H1 (cell line): ENCODE measurements around the gene MAD2L1BP. TPM values are rescaled to one million over a fixed set of nuclear protein-coding genes. Genes with fewer than 3 reads are reported as not detected.

Source experiments
- CTCF ChIA-PET: fragments of 300-600 bp; sonication (Branson Sonifier 250); formaldehyde crosslinking; loops from one replicate; lab custom pipeline; 2021; ENCODE audit not compliant: partially characterized antibody; lab: Charles Lee
- POLR2A ChIA-PET: fragments of 300-600 bp; sonication (Branson Sonifier 250); formaldehyde crosslinking; loops from one replicate; lab custom pipeline; 2021; ENCODE audit warnings: inconsistent platforms; ENCODE audit not compliant: partially characterized antibody; lab: Charles Lee
- DNase-seq, 2 experiments: peaks; one replicate each; pipeline versions ENCODE4 v3.0.0 to v3.0.0-alpha.2; 2010 to 2022; ENCODE audit warnings: low spot score in 2 of 2, low read depth in 1 of 2, mixed read lengths in 1 of 2
- FAIRE-seq: peaks from 2 replicates; lab custom pipeline; 2011; peaks lifted over from hg19 to GRCh38; lab: Jason Lieb, UNC
- H2AFZ ChIP-seq: 2 replicates; pipeline ENCODE4 v1.8.1; 2012; ENCODE audit warnings: low read length, inconsistent platforms
- H2AK5ac ChIP-seq: 2 replicates; pipeline ENCODE4 v1.6.1; 2013; ENCODE audit warnings: low read depth, low read length
- H2BK120ac ChIP-seq: replicated peaks from 2 replicates; pipeline ENCODE3; 2013; ENCODE audit warnings: low read depth, low read length, inconsistent platforms
- H2BK12ac ChIP-seq: 2 replicates; pipeline ENCODE4 v1.6.1; 2013; ENCODE audit warnings: low read depth, low read length
- H2BK15ac ChIP-seq: 2 replicates; pipeline ENCODE4 v1.6.1; 2013; ENCODE audit warnings: low read length
- H2BK20ac ChIP-seq: 2 replicates; pipeline ENCODE4 v1.6.1; 2013; ENCODE audit warnings: low read length
- H2BK5ac ChIP-seq: 2 replicates; pipeline ENCODE4 v1.6.1; 2013; ENCODE audit warnings: low read depth, low read length
- H3K14ac ChIP-seq: 2 replicates; pipeline ENCODE4 v1.6.1; 2013; ENCODE audit warnings: inconsistent platforms; ENCODE audit not compliant: insufficient read length
- H3K18ac ChIP-seq: 2 replicates; pipeline ENCODE4 v1.6.1; 2013; ENCODE audit warnings: low read length; ENCODE audit errors: extremely low read depth
- H3K23ac ChIP-seq: 2 replicates; pipeline ENCODE4 v1.6.1; 2013; ENCODE audit warnings: inconsistent platforms; ENCODE audit not compliant: insufficient read length
- H3K23me2 ChIP-seq: 2 replicates; pipeline ENCODE4 v1.6.1; 2013; ENCODE audit warnings: low read depth, low read length
- H3K27ac ChIP-seq: 2 replicates; pipeline ENCODE4 v1.6.1; 2011; ENCODE audit warnings: low read depth, low read length, inconsistent platforms
- H3K27me3 ChIP-seq, 4 experiments: replicated peaks in 1 of 4; 1 replicate in 1 of 4; 2 replicates in 3 of 4; pipeline versions ENCODE4 v1.6.1 to v1.8.1; 2011 to 2013; ENCODE audit warnings: low read length in 3 of 4, mild to moderate bottlenecking in 3 of 4, inconsistent platforms in 2 of 4, mixed read lengths in 2 of 4, moderate library complexity in 1 of 4; ENCODE audit not compliant: control insufficient read depth in 3 of 4, insufficient read depth in 3 of 4; ENCODE audit errors: extremely low read depth in 1 of 4
- H3K36me3 ChIP-seq, 4 experiments: 2 replicates each; pipeline versions ENCODE4 v1.6.1 to v1.8.1; 2011 to 2013; ENCODE audit warnings: mild to moderate bottlenecking in 4 of 4, low read length in 3 of 4, moderate library complexity in 2 of 4, control low read depth in 1 of 4, inconsistent platforms in 1 of 4; ENCODE audit not compliant: insufficient read depth in 4 of 4, control insufficient read depth in 2 of 4
- H3K4ac ChIP-seq: replicated peaks from 2 replicates; pipeline ENCODE3; 2013; ENCODE audit warnings: low read length, low read depth, mixed read lengths, inconsistent platforms; ENCODE audit not compliant: insufficient read length
- H3K4me1 ChIP-seq, 4 experiments: replicated peaks in 1 of 4; 1 replicate in 1 of 4; 2 replicates in 3 of 4; pipeline versions ENCODE4 v1.6.1 to v1.8.1; 2011 to 2013; ENCODE audit warnings: low read length in 3 of 4, inconsistent platforms in 2 of 4, mixed read lengths in 1 of 4; ENCODE audit not compliant: insufficient read depth in 4 of 4, control insufficient read depth in 3 of 4
- H3K4me2 ChIP-seq, 2 experiments: 2 replicates each; pipeline versions ENCODE4 v1.6.1 to v1.8.1; 2011 to 2013; ENCODE audit warnings: low read depth in 2 of 2, low read length in 2 of 2, control low read depth in 1 of 2, inconsistent platforms in 1 of 2, mild to moderate bottlenecking in 1 of 2; ENCODE audit not compliant: insufficient read depth in 1 of 2
- H3K4me3 ChIP-seq, 4 experiments: fragments of 200-600, 300-600 bp in 1 of 4; sonication (generic), shearing (Covaris generic), sonication (Bioruptor Twin) in 1 of 4; 2 replicates each; pipeline versions ENCODE4 v1.5.1 to v1.8.1; 2011 to 2016; ENCODE audit warnings: low read length in 4 of 4, low read depth in 3 of 4, control low read depth in 2 of 4, inconsistent platforms in 2 of 4, mild to moderate bottlenecking in 2 of 4, mixed read lengths in 1 of 4, moderate library complexity in 1 of 4; ENCODE audit not compliant: insufficient read depth in 2 of 4; ENCODE audit errors: extremely low read depth in 1 of 4
- H3K56ac ChIP-seq: replicated peaks from 2 replicates; pipeline ENCODE3; 2013; ENCODE audit warnings: low read depth, mild to moderate bottlenecking, mixed read lengths, low read length, inconsistent platforms; ENCODE audit not compliant: insufficient read length
- H3K79me1 ChIP-seq: 2 replicates; pipeline ENCODE4 v1.6.1; 2013; ENCODE audit warnings: low read depth, low read length, control low read depth
- H3K79me2 ChIP-seq, 2 experiments: 2 replicates each; pipeline versions ENCODE4 v1.6.1 to v1.8.1; 2012 to 2013; ENCODE audit warnings: low read length in 2 of 2, mild to moderate bottlenecking in 2 of 2, inconsistent platforms in 1 of 2; ENCODE audit not compliant: insufficient read depth in 2 of 2, control insufficient read depth in 1 of 2
- H3K9ac ChIP-seq, 4 experiments: replicated peaks in 1 of 4; 1 replicate in 1 of 4; 2 replicates in 3 of 4; pipeline versions ENCODE4 v1.6.1 to v1.8.1; 2011 to 2013; ENCODE audit warnings: low read depth in 3 of 4, low read length in 3 of 4, control low read depth in 2 of 4, mild to moderate bottlenecking in 2 of 4, moderate library complexity in 2 of 4, inconsistent platforms in 1 of 4; ENCODE audit errors: extremely low read depth in 1 of 4
- H3K9me3 ChIP-seq, 2 experiments: 2 replicates each; pipeline versions ENCODE4 v1.6.1 to v1.8.1; 2012 to 2013; ENCODE audit warnings: mild to moderate bottlenecking in 2 of 2, moderate library complexity in 2 of 2, control low read depth in 1 of 2, inconsistent platforms in 1 of 2, low read depth in 1 of 2, low read length in 1 of 2, mixed read lengths in 1 of 2; ENCODE audit not compliant: insufficient read depth in 2 of 2
- H4K20me1 ChIP-seq, 2 experiments: replicated peaks in 1 of 2; 2 replicates each; pipeline versions ENCODE3 to v1.8.1; 2011 to 2013; ENCODE audit warnings: inconsistent platforms in 2 of 2, low read length in 2 of 2, mild to moderate bottlenecking in 1 of 2; ENCODE audit not compliant: insufficient read depth in 2 of 2, control insufficient read depth in 1 of 2
- H4K5ac ChIP-seq: 2 replicates; pipeline ENCODE4 v1.6.1; 2013; ENCODE audit warnings: low read length, low read depth, mixed read lengths, inconsistent platforms; ENCODE audit not compliant: insufficient read length
- H4K8ac ChIP-seq: 2 replicates; pipeline ENCODE4 v1.8.0; 2013; ENCODE audit warnings: mild to moderate bottlenecking, moderate library complexity, low read length, inconsistent platforms; ENCODE audit not compliant: insufficient read depth; ENCODE audit errors: extremely low read depth
- H4K91ac ChIP-seq: replicated peaks from 2 replicates; pipeline ENCODE3; 2013; ENCODE audit warnings: low read length, mixed read lengths, inconsistent platforms; ENCODE audit not compliant: insufficient read length
- CHD1 ChIP-seq: IDR thresholded peaks from 2 replicates; pipeline ENCODE4 v1.6.1; 2012; ENCODE audit warnings: low read depth, low read length, improper control_type of control experiment
- HDAC6 ChIP-seq: IDR thresholded peaks from one replicate; pipeline ENCODE4 v1.7.1; 2012; ENCODE audit warnings: low read depth, mild to moderate bottlenecking, inconsistent platforms, low read length, moderate library complexity
- NRF1 ChIP-seq: IDR thresholded peaks from 2 replicates; pipeline ENCODE4 v1.6.1; 2011; ENCODE audit warnings: mild to moderate bottlenecking, low read depth, low read length, improper control_type of control experiment
- PHF8 ChIP-seq: fragments of 200-600 bp; sonication (generic); conservative IDR thresholded peaks from 2 replicates; pipeline ENCODE4 v1.7.1; 2012; ENCODE audit warnings: low read depth, mild to moderate bottlenecking, inconsistent platforms, low read length, moderate library complexity
- POLR2A ChIP-seq, 2 experiments: IDR thresholded peaks; 1 replicate in 1 of 2; 2 replicates in 1 of 2; pipeline ENCODE4 v1.6.1; 2011; ENCODE audit warnings: low read depth in 2 of 2, low read length in 2 of 2, mild to moderate bottlenecking in 2 of 2; ENCODE audit errors: control extremely low read depth in 1 of 2
- RAD21 ChIP-seq, 2 experiments: IDR thresholded peaks in 1 of 2; conservative IDR thresholded peaks in 1 of 2; 2 replicates each; pipeline ENCODE4 v1.6.1; 2011; ENCODE audit warnings: low read depth in 2 of 2, low read length in 2 of 2, improper control_type of control experiment in 1 of 2, inconsistent platforms in 1 of 2, mild to moderate bottlenecking in 1 of 2, moderate library complexity in 1 of 2
- RXRA ChIP-seq: IDR thresholded peaks from 2 replicates; pipeline ENCODE4 v1.6.1; 2011; ENCODE audit warnings: low read depth, mild to moderate bottlenecking, low read length, moderate library complexity; ENCODE audit not compliant: insufficient read depth
- SAP30 ChIP-seq: fragments of 300-600 bp; sonication (generic); IDR thresholded peaks from 2 replicates; pipeline ENCODE4 v1.7.1; 2012; ENCODE audit warnings: low read length, moderate library complexity, mild to moderate bottlenecking, inconsistent platforms; ENCODE audit not compliant: insufficient read depth, insufficient replicate concordance
- SP1 ChIP-seq: IDR thresholded peaks from 2 replicates; pipeline ENCODE4 v1.6.1; 2011; ENCODE audit warnings: low read depth, low read length
- SP2 ChIP-seq: IDR thresholded peaks from 2 replicates; pipeline ENCODE4 v1.6.1; 2012; ENCODE audit warnings: mild to moderate bottlenecking, low read length, inconsistent platforms
- TCF12 ChIP-seq: IDR thresholded peaks from 2 replicates; pipeline ENCODE4 v1.6.1; 2011; ENCODE audit warnings: low read depth, mild to moderate bottlenecking, low read length
- WGBS, 2 experiments: shearing (Covaris generic) in 1 of 2; methylation state at CpG; one replicate each; pipeline versions ENCODE4 v1.1.6 to v1.1.7; 2013 to 2015; ENCODE audit warnings: low lambda C conversion rate in 2 of 2, mixed read lengths in 2 of 2, inconsistent platforms in 1 of 2, low coverage in 1 of 2, missing lambda C conversion rate in 1 of 2; ENCODE audit not compliant: insufficient replicate concordance in 2 of 2, insufficient coverage in 1 of 2, insufficient read length in 1 of 2; ENCODE audit errors: extremely low coverage in 1 of 2, missing lambda C conversion rate in 1 of 2; 5-methylcytosine and 5-hydroxymethylcytosine counted together
- polyA plus RNA-seq, 7 experiments: library from polyadenylated mRNA; depleted of rRNA in 3 of 7; stranded (reverse) in 5 of 7; unstranded in 2 of 7; fragments of >200 nt in 5 of 7; fragments of 200-250 nt in 2 of 7; gene quantifications; 1 replicate in 5 of 7; 2 replicates in 1 of 7; 4 replicates in 1 of 7; pipeline versions ENCODE4 v1.2.1 to v1.2.3, GENCODE V29; 2011 to 2013; ENCODE audit warnings: missing spikeins in 2 of 7, mixed read lengths in 2 of 7
- total RNA-seq: library from RNA; stranded (reverse); fragmentation: NEBNext Ultra II Directional; extraction: Animal tissue kit (Norgen Biotek cat#: 25700); gene quantifications from 2 replicates; pipeline ENCODE4 v1.2.1, GENCODE V29; 2021

The MAD2L1BP gene
- total and polyA plus RNA-seq, 2 of the 8 experiments (the other 6 are each of a cell fraction or from before 2014, with no cell fraction given), result 35.5 to 70.0 TPM

DNA sequence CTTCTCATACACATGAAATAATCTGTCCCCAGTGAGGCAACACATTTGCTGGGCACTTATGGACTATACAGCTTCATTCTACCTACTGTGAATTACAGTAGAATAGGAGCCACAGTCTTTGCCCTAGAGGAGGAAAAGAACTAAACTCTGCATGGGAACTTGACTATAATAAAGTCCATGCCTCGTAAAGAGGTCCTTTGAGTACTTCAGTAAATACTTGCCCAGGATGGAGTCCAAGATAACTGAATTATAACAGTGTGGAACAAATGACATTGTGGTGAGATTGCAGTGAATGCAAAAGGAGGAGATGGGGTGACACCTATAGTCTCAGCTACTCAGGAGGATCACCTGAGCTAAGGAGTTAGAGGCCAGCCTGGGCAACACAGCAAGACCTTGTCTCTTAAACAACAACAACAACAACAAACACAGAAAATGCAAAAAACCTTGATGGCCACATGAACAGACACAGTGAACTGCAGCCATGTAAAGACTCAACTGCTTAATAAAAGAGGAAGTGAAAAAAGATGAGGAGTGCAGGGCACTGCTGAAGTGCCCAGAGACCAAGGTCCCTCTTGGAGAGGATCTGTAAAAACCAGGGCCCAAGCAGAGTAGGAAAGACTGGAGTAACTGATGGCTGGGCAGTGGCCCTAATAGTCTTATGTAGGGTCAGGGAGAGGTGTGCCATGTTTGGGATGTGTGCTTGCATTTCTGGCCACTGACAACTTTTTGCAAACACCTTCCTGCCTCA is 48.2 kb downstream of the MAD2L1BP start:
- FAIRE-seq (no peak), DNase-seq (no peak)

More for the DNA sequence above, 48.2 kb downstream of the MAD2L1BP start:
- peaks cover 12 to 67% of the 10 kb centered on the region in 2 experiments for H3K79me2 ChIP-seq
- no peak overlapping the region for H2BK12ac ChIP-seq
- no peaks in the 10 kb centered on the region for H3K9me3 ChIP-seq
- H3K27ac ChIP-seq, result no peak overlapping the region
- H4K5ac ChIP-seq, result no peak overlapping the region
- H4K8ac ChIP-seq, result no peak overlapping the region
- no peak overlapping the region for H3K4me3 ChIP-seq
- peaks cover 13% of the 10 kb centered on the region for H3K23me2 ChIP-seq
- H4K20me1 ChIP-seq, result peaks cover 7 to 26% of the 10 kb centered on the region in 2 experiments
- no peak for TF ChIP-seq RXRA
- no peak for TF ChIP-seq SP2
- no peak for TF ChIP-seq CHD1
- no peak for TF ChIP-seq TCF12
- no peak for TF ChIP-seq NRF1
- no peak for TF ChIP-seq PHF8
- no peak for TF ChIP-seq HDAC6
- no peak for TF ChIP-seq SAP30
- TF ChIP-seq RAD21 (IDR thresholded peaks at IDR 0.05 in 1 of 2, conservative IDR thresholded peaks at IDR 0.05 in 1 of 2; ENCODE audit: low read depth in 2 of 2, low read length in 2 of 2), result no peak
- TF ChIP-seq SP1, result no peak
- TF ChIP-seq POLR2A (IDR thresholded peaks at IDR 0.05; ENCODE audit: control extremely low read depth in 1 of 2, low read depth in 2 of 2, low read length in 2 of 2), result no peak
- H3K36me3 ChIP-seq, result peaks cover 5 to 17% (median 11%) of the 10 kb centered on the region in 4 experiments; a peak in 6 of 8 replicates
- H3K4ac ChIP-seq, result no peak overlapping the region
- H3K4me1 ChIP-seq, result peaks cover 0 to 15% (median 3%) of the 10 kb centered on the region in 4 experiments; a peak in 5 of 7 replicates
- H3K18ac ChIP-seq, result no peak overlapping the region
- no peak overlapping the region for H3K14ac ChIP-seq
- no peak overlapping the region for H2BK20ac ChIP-seq
- no peak overlapping the region for H2BK120ac ChIP-seq
- no peaks in the 10 kb centered on the region for H3K27me3 ChIP-seq
- H2BK5ac ChIP-seq, result no peak overlapping the region
- H3K56ac ChIP-seq, result no peak overlapping the region
- H3K4me2 ChIP-seq, result no peak overlapping the region
- no peak overlapping the region for H2AK5ac ChIP-seq
- no peak overlapping the region for H2BK15ac ChIP-seq
- no peak overlapping the region for H4K91ac ChIP-seq
- H3K23ac ChIP-seq, result no peak overlapping the region
- H3K9ac ChIP-seq, result no peak overlapping the region
- peaks cover 31% of the 10 kb centered on the region for H3K79me1 ChIP-seq
- no peak overlapping the region for H2AFZ ChIP-seq
- CTCF ChIA-PET, result interaction anchor here (0.7 to 1.9 kb wide), 6 partner anchors 14 to 391 kb away, joined by 3 to 7 read pairs (median 3); no protein-coding TSS in a partner anchor
- POLR2A ChIA-PET, result interaction anchor here (7.7 kb wide), 1 partner anchor 13 kb away, joined by 85 read pairs; no protein-coding TSS in a partner anchor
- WGBS, 2 experiments, result 96% methylated on average over 1 of the region's 1 CpG; no CpG with 5 or more reads in 1 of the 2 experiments
